ENCODE measurements around the gene GRIN2A. TPM values are rescaled to one million over a fixed set of nuclear protein-coding genes. Genes with fewer than 3 reads are reported as not detected.

GRIN2A gene
- total RNA-seq, 1 experiment from 2014 or later: 34.6 TPM

DNA sequence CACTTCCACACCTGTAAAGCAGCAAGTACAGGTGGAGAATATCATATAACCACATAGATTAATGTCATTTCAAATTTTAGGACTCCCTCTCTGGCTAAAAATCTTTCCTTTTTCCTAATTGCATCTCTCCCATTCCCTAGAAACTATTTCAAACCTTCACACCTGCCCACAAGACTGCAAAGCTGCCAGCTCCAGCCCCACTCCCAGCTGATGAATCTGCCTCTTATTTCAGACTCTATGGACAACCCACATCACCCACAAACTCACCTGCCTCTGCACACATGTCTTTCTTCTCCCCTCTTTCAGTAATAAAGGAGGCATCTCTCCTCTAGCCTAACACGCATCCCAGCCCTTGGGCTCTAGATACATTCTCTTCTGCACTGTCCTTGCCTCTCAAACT, 315.1 kb downstream of the GRIN2A start:
- BruUV-seq (replicated peaks): no TSS peak
- CTCF ChIA-PET: no interaction called here

DNA sequence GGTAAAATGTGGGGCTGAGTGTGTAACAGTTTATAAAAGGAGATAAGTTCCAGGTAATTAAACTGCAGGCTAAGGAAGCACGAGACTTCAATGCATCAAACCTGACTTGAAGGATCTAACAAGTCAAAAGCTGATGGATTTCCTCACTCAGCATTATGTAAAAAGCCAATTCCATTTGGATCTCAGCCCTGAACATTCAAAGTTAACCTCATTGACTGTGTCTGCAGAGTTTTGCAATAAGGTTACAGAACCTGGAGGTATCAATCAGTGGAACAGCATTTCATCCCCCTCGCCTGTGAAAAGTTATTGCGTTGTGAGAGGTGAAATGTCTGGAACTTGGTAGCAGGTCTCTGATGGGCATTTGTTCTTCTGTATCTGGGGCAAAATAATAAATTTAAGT, 317.8 kb downstream of the GRIN2A start:
- Mint-ChIP-seq H3K9me3 (ENCODE audit: low read depth, unreplicated experiment) (no peaks in the 10 kb centered on the region), H3K36me3 (ENCODE audit: insufficient read depth, unreplicated experiment) (no peaks in the 10 kb centered on the region), H3K4me3 (ENCODE audit: low read depth, unreplicated experiment) (no peak overlapping the region)

More for the DNA sequence above, 315.1 kb downstream of the GRIN2A start:
- TF ChIP-seq CTCF (IDR thresholded peaks at IDR 0.05; ENCODE audit: unreplicated experiment): no peak
- DNase-seq: no peak
- Mint-ChIP-seq H3K4me1 (ENCODE audit: low read depth, unreplicated experiment) (peaks cover 10% of the 10 kb centered on the region), H3K27me3 (ENCODE audit: unreplicated experiment) (no peaks in the 10 kb centered on the region), H3K36me3 (ENCODE audit: insufficient read depth, unreplicated experiment) (peaks cover 5% of the 10 kb centered on the region), H3K27ac (ENCODE audit: unreplicated experiment) (no peak overlapping the region), H3K9me3 (ENCODE audit: low read depth, unreplicated experiment) (no peaks in the 10 kb centered on the region), H3K4me3 (ENCODE audit: low read depth, unreplicated experiment) (no peak overlapping the region)
- intact Hi-C loops (cut with micrococcal nuclease; ENCODE audit: unreplicated experiment): no loop called here

GRCh38 chr16:9862327-9862726, 319.9 kb downstream of the GRIN2A start:
- no peak overlapping the region for H3K4me3 Mint-ChIP-seq (ENCODE audit: low read depth, unreplicated experiment)
- BruUV-seq (replicated peaks): no TSS peak
- no peaks in the 10 kb centered on the region for H3K4me1 Mint-ChIP-seq (ENCODE audit: low read depth, unreplicated experiment)
- DNase-seq: no peak
- CTCF ChIA-PET: interaction anchor here (0.6 kb wide), 1 partner anchor 447 kb away, joined by 5 read pairs; no protein-coding TSS in a partner anchor
- H3K36me3 Mint-ChIP-seq (ENCODE audit: insufficient read depth, unreplicated experiment): no peaks in the 10 kb centered on the region
- intact Hi-C loops (cut with micrococcal nuclease; ENCODE audit: unreplicated experiment): no loop called here
- no peaks in the 10 kb centered on the region for H3K27me3 Mint-ChIP-seq (ENCODE audit: unreplicated experiment)
- no peak overlapping the region for H3K27ac Mint-ChIP-seq (ENCODE audit: unreplicated experiment)
- TF ChIP-seq CTCF (IDR thresholded peaks at IDR 0.05; ENCODE audit: unreplicated experiment): no peak
- H3K9me3 Mint-ChIP-seq (ENCODE audit: low read depth, unreplicated experiment): no peaks in the 10 kb centered on the region

More for the DNA sequence above, 317.8 kb downstream of the GRIN2A start:
- DNase-seq: no peak
- Mint-ChIP-seq H3K4me1 (ENCODE audit: low read depth, unreplicated experiment) (no peaks in the 10 kb centered on the region), H3K27ac (ENCODE audit: unreplicated experiment) (no peak overlapping the region), H3K27me3 (ENCODE audit: unreplicated experiment) (no peaks in the 10 kb centered on the region)
- CTCF ChIA-PET: interaction anchor here (0.7 kb wide), 1 partner anchor 1923 kb away, joined by 3 read pairs; no protein-coding TSS in a partner anchor
- BruUV-seq (replicated peaks): no TSS peak
- intact Hi-C loops (cut with micrococcal nuclease; ENCODE audit: unreplicated experiment): no loop called here
- TF ChIP-seq CTCF (IDR thresholded peaks at IDR 0.05; ENCODE audit: unreplicated experiment): no peak

DNA sequence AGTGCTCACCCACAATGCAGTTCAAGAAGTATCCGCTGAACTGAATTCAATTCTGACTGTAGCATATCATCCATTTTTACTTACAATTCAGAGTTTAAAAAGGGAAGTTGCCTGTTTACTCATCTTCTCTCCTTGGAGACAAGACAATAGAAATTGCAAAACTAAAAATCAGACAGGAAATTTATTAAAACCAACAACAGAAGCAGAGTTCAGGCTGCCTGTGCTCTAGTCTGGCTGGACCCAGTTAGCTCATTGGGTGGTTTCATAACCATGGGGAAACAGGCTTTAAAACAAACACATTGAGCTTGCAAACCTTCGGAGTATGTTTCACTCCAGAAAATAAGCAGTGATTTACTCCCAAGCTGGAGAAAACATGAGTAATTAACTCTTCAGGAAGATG, 321.4 kb downstream of the GRIN2A start:
- intact Hi-C loops (cut with micrococcal nuclease; ENCODE audit: unreplicated experiment): no loop called here
- Mint-ChIP-seq H3K36me3 (ENCODE audit: insufficient read depth, unreplicated experiment) (no peaks in the 10 kb centered on the region), H3K9me3 (ENCODE audit: low read depth, unreplicated experiment) (no peaks in the 10 kb centered on the region), H3K4me1 (ENCODE audit: low read depth, unreplicated experiment) (no peaks in the 10 kb centered on the region), H3K4me3 (ENCODE audit: low read depth, unreplicated experiment) (no peak overlapping the region), H3K27me3 (ENCODE audit: unreplicated experiment) (no peaks in the 10 kb centered on the region), H3K27ac (ENCODE audit: unreplicated experiment) (no peak overlapping the region)
- TF ChIP-seq CTCF (IDR thresholded peaks at IDR 0.05; ENCODE audit: unreplicated experiment): no peak
- BruUV-seq (replicated peaks): no TSS peak
- CTCF ChIA-PET: interaction anchor here (0.7 kb wide), 1 partner anchor 250 kb away, joined by 4 read pairs; no protein-coding TSS in a partner anchor
- DNase-seq: no peak
